ENCODE data around the gene LMF2.

GRCh38 chr22:50503475-50504145 lies 3.9 kb downstream of the LMF2 start:
- peak in 2 of 3 experiments; percentile 9 to 13 for TF ChIP-seq CTCF (optimal IDR thresholded peaks at IDR 0.05 in 1 of 3, IDR thresholded peaks at IDR 0.05 in 1 of 3, conservative IDR thresholded peaks at IDR 0.05 in 1 of 3; ENCODE audit: extremely low read depth in 1 of 3, insufficient read depth in 2 of 3, low read length in 3 of 3)
- TF ChIP-seq EZH2 (IDR thresholded peaks at IDR 0.05; ENCODE audit: low read length) = no peak

Data from keratinocyte (primary cell).